Measurements from ENCODE around the gene ALG13. TPM values are rescaled to one million over a fixed set of nuclear protein-coding genes. Genes with fewer than 3 reads are reported as not detected.

Gene ALG13
- total RNA-seq, 1 experiment from 2014 or later, result 36.2 TPM

DNA sequence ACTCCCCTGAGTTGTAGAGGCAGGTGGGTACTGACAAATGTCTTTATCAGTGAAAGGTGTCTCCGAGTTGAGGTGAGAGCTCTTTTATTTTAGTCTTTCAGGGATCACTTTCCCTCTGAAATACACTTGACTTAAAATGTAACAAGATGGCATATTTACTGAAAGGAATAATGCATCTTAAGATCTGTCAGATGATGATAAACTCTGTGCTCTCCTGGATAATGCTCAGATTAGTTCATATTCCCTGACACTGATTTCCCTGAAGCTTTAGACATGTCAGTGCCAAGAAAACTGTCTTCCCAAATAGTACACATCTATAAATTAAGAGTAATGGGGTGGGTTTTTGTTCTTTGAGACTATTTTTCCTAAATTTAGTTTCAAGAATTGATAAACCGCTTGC lies 75.5 kb downstream of the ALG13 start:
- Mint-ChIP-seq H3K9me3 (peaks cover 3% of the 10 kb centered on the region; the same call in 1 of the 2 replicates), H3K36me3 (peaks cover 37% of the 10 kb centered on the region)

DNA sequence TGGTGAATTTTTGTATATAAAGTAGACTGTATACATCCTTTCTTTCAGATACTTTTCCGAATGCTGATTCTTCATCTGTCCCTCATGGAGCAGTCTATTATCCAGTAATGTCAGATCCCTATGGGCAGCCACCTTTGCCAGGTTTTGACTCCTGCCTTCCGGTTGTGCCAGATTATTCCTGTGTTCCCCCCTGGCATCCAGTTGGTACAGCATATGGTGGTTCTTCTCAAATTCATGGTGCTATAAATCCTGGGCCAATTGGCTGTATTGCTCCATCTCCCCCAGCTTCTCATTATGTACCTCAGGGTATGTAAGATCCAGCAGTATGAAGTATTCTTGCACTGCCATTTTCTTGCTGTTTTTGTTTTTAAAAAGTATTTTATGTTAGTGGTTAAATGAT lies 78.7 kb downstream of the ALG13 start:
- Mint-ChIP-seq H3K27ac (no peak overlapping the region), H3K4me3 (no peak overlapping the region), H3K27me3 (ENCODE audit: low read depth) (no peaks in the 10 kb centered on the region), H3K4me1 (no peaks in the 10 kb centered on the region), H3K9me3 (peaks cover 3% of the 10 kb centered on the region; the same call in 1 of the 2 replicates), H3K36me3 (peaks cover 15% of the 10 kb centered on the region)
- no peak for ATAC-seq
- ChIA-PET CTCF (no interaction called here), POLR2A (no interaction called here)
- DNase-seq (ENCODE audit: low spot score), result no peak
- TF ChIP-seq RELA (CRISPR knock-in tag; IDR thresholded peaks at IDR 0.05; ENCODE audit: borderline replicate concordance), result no peak
- no peak for TF ChIP-seq CBFB (CRISPR knock-in tag; IDR thresholded peaks at IDR 0.05; ENCODE audit: low read depth)
- TF ChIP-seq JUN (CRISPR knock-in tag; IDR thresholded peaks at IDR 0.05), result no peak
- TF ChIP-seq, protein P1, sequence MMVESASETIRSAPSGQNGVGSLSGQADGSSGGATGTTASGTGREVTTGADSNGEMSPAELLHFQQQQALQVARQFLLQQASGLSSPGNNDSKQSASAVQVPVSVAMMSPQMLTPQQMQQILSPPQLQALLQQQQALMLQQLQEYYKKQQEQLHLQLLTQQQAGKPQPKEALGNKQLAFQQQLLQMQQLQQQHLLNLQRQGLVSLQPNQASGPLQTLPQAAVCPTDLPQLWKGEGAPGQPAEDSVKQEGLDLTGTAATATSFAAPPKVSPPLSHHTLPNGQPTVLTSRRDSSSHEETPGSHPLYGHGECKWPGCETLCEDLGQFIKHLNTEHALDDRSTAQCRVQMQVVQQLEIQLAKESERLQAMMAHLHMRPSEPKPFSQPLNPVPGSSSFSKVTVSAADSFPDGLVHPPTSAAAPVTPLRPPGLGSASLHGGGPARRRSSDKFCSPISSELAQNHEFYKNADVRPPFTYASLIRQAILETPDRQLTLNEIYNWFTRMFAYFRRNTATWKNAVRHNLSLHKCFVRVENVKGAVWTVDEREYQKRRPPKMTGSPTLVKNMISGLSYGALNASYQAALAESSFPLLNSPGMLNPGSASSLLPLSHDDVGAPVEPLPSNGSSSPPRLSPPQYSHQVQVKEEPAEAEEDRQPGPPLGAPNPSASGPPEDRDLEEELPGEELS (CRISPR knock-in tag; IDR thresholded peaks at IDR 0.05), result no peak
- TF ChIP-seq FOXK1 (CRISPR knock-in tag; IDR thresholded peaks at IDR 0.05), result no peak
- TF ChIP-seq, protein P2, sequence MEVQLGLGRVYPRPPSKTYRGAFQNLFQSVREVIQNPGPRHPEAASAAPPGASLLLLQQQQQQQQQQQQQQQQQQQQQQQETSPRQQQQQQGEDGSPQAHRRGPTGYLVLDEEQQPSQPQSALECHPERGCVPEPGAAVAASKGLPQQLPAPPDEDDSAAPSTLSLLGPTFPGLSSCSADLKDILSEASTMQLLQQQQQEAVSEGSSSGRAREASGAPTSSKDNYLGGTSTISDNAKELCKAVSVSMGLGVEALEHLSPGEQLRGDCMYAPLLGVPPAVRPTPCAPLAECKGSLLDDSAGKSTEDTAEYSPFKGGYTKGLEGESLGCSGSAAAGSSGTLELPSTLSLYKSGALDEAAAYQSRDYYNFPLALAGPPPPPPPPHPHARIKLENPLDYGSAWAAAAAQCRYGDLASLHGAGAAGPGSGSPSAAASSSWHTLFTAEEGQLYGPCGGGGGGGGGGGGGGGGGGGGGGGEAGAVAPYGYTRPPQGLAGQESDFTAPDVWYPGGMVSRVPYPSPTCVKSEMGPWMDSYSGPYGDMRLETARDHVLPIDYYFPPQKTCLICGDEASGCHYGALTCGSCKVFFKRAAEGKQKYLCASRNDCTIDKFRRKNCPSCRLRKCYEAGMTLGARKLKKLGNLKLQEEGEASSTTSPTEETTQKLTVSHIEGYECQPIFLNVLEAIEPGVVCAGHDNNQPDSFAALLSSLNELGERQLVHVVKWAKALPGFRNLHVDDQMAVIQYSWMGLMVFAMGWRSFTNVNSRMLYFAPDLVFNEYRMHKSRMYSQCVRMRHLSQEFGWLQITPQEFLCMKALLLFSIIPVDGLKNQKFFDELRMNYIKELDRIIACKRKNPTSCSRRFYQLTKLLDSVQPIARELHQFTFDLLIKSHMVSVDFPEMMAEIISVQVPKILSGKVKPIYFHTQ (CRISPR knock-in tag; IDR thresholded peaks at IDR 0.05), result no peak
- TF ChIP-seq JAZF1 (CRISPR knock-in tag; IDR thresholded peaks at IDR 0.05), result no peak

More for the DNA sequence above, 75.5 kb downstream of the ALG13 start:
- ATAC-seq (no peak), DNase-seq (ENCODE audit: low spot score) (no peak)
- no peak for TF ChIP-seq HMGA2 (CRISPR knock-in tag; IDR thresholded peaks at IDR 0.05)
- no peak for TF ChIP-seq SMAD4 (CRISPR knock-in tag; IDR thresholded peaks at IDR 0.05)
- TF ChIP-seq, protein P3, sequence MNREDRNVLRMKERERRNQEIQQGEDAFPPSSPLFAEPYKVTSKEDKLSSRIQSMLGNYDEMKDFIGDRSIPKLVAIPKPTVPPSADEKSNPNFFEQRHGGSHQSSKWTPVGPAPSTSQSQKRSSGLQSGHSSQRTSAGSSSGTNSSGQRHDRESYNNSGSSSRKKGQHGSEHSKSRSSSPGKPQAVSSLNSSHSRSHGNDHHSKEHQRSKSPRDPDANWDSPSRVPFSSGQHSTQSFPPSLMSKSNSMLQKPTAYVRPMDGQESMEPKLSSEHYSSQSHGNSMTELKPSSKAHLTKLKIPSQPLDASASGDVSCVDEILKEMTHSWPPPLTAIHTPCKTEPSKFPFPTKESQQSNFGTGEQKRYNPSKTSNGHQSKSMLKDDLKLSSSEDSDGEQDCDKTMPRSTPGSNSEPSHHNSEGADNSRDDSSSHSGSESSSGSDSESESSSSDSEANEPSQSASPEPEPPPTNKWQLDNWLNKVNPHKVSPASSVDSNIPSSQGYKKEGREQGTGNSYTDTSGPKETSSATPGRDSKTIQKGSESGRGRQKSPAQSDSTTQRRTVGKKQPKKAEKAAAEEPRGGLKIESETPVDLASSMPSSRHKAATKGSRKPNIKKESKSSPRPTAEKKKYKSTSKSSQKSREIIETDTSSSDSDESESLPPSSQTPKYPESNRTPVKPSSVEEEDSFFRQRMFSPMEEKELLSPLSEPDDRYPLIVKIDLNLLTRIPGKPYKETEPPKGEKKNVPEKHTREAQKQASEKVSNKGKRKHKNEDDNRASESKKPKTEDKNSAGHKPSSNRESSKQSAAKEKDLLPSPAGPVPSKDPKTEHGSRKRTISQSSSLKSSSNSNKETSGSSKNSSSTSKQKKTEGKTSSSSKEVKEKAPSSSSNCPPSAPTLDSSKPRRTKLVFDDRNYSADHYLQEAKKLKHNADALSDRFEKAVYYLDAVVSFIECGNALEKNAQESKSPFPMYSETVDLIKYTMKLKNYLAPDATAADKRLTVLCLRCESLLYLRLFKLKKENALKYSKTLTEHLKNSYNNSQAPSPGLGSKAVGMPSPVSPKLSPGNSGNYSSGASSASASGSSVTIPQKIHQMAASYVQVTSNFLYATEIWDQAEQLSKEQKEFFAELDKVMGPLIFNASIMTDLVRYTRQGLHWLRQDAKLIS (CRISPR knock-in tag; IDR thresholded peaks at IDR 0.05; ENCODE audit: borderline replicate concordance), result no peak
- TF ChIP-seq RORB (CRISPR knock-in tag; IDR thresholded peaks at IDR 0.05), result no peak
- no peak for TF ChIP-seq IRF2 (CRISPR knock-in tag; IDR thresholded peaks at IDR 0.05; ENCODE audit: borderline replicate concordance, low read depth)
- no peak for TF ChIP-seq JAZF1 (CRISPR knock-in tag; IDR thresholded peaks at IDR 0.05)
- TF ChIP-seq, protein P4, sequence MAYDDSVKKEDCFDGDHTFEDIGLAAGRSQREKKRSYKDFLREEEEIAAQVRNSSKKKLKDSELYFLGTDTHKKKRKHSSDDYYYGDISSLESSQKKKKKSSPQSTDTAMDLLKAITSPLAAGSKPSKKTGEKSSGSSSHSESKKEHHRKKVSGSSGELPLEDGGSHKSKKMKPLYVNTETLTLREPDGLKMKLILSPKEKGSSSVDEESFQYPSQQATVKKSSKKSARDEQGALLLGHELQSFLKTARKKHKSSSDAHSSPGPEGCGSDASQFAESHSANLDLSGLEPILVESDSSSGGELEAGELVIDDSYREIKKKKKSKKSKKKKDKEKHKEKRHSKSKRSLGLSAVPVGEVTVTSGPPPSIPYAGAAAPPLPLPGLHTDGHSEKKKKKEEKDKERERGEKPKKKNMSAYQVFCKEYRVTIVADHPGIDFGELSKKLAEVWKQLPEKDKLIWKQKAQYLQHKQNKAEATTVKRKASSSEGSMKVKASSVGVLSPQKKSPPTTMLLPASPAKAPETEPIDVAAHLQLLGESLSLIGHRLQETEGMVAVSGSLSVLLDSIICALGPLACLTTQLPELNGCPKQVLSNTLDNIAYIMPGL (CRISPR knock-in tag; IDR thresholded peaks at IDR 0.05), result no peak
- TF ChIP-seq MXD4 (CRISPR knock-in tag; IDR thresholded peaks at IDR 0.05; ENCODE audit: borderline replicate concordance), result no peak
- TF ChIP-seq ZNF416 (CRISPR knock-in tag; IDR thresholded peaks at IDR 0.05), result no peak
- TF ChIP-seq, protein P5, sequence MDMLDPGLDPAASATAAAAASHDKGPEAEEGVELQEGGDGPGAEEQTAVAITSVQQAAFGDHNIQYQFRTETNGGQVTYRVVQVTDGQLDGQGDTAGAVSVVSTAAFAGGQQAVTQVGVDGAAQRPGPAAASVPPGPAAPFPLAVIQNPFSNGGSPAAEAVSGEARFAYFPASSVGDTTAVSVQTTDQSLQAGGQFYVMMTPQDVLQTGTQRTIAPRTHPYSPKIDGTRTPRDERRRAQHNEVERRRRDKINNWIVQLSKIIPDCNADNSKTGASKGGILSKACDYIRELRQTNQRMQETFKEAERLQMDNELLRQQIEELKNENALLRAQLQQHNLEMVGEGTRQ (CRISPR knock-in tag; IDR thresholded peaks at IDR 0.05), result no peak
- TF ChIP-seq NFE2L1 (CRISPR knock-in tag; IDR thresholded peaks at IDR 0.05), result no peak
- TF ChIP-seq, protein P6, sequence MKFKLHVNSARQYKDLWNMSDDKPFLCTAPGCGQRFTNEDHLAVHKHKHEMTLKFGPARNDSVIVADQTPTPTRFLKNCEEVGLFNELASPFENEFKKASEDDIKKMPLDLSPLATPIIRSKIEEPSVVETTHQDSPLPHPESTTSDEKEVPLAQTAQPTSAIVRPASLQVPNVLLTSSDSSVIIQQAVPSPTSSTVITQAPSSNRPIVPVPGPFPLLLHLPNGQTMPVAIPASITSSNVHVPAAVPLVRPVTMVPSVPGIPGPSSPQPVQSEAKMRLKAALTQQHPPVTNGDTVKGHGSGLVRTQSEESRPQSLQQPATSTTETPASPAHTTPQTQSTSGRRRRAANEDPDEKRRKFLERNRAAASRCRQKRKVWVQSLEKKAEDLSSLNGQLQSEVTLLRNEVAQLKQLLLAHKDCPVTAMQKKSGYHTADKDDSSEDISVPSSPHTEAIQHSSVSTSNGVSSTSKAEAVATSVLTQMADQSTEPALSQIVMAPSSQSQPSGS (CRISPR knock-in tag; IDR thresholded peaks at IDR 0.05; ENCODE audit: borderline replicate concordance, low read depth), result no peak
- TF ChIP-seq, protein P7, sequence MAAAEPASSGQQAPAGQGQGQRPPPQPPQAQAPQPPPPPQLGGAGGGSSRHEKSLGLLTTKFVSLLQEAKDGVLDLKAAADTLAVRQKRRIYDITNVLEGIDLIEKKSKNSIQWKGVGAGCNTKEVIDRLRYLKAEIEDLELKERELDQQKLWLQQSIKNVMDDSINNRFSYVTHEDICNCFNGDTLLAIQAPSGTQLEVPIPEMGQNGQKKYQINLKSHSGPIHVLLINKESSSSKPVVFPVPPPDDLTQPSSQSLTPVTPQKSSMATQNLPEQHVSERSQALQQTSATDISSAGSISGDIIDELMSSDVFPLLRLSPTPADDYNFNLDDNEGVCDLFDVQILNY (CRISPR knock-in tag; IDR thresholded peaks at IDR 0.05), result no peak
- TF ChIP-seq, protein P8, sequence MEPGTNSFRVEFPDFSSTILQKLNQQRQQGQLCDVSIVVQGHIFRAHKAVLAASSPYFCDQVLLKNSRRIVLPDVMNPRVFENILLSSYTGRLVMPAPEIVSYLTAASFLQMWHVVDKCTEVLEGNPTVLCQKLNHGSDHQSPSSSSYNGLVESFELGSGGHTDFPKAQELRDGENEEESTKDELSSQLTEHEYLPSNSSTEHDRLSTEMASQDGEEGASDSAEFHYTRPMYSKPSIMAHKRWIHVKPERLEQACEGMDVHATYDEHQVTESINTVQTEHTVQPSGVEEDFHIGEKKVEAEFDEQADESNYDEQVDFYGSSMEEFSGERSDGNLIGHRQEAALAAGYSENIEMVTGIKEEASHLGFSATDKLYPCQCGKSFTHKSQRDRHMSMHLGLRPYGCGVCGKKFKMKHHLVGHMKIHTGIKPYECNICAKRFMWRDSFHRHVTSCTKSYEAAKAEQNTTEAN (CRISPR knock-in tag; IDR thresholded peaks at IDR 0.05), result no peak
- TF ChIP-seq EMX1 (CRISPR knock-in tag; IDR thresholded peaks at IDR 0.05), result no peak
- no peak for TF ChIP-seq NFYB (CRISPR knock-in tag; conservative IDR thresholded peaks at IDR 0.05; ENCODE audit: low read depth)
- CTCF ChIA-PET, result no interaction called here
- no peaks in the 10 kb centered on the region for H3K4me1 Mint-ChIP-seq
- no peaks in the 10 kb centered on the region for H3K27me3 Mint-ChIP-seq (ENCODE audit: low read depth)
- H3K27ac Mint-ChIP-seq, result no peak overlapping the region
- POLR2A ChIA-PET, result no interaction called here
- H3K4me3 Mint-ChIP-seq, result no peak overlapping the region

Measured in WTC11 (cell line).